ENCODE measurements around the gene ARHGEF4.

DNA sequence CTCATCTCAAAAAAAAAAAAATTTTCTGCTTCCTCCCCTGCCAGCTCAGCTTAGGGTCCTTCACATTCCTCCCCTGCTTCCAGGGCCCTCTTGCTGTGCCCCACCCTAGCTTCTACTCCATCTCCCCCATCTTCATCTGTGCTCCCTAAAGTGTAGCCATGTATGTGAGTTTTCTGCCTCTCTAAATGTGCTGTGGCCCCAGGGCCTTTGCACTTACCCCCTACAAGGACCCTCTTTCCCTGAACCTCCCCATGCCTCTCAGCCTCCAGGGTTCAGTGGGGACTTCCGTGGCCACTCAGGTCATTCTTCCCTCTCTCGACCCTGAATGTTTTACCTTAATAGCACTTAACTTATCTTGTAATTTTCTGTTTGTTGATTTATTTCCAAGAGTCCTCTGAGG, 6.2 kb upstream of the ARHGEF4 start:
- TF ChIP-seq POLR2AphosphoS5 (IDR thresholded peaks at IDR 0.05) (no peak), CTCF (IDR thresholded peaks at IDR 0.05) (no peak), POLR2A (IDR thresholded peaks at IDR 0.05) (no peak), EP300 (IDR thresholded peaks at IDR 0.05) (no peak)

Measured in sigmoid colon (tissue), 4 donors.